GM13977 (cell line): Measurements from ENCODE around the gene EPB41L4A.

ENCODE experiments used
- DNase-seq: peaks from one replicate; pipeline ENCODE4 v3.0.0; 2012; ENCODE audit warnings: low spot score
- CTCF ChIP-seq: IDR thresholded peaks from 2 replicates; pipeline ENCODE4 v1.5.1; 2012; ENCODE audit warnings: mild to moderate bottlenecking, control low read depth; ENCODE audit not compliant: insufficient read depth; ENCODE audit errors: extremely low read depth, missing control alignments
- in situ Hi-C: fragments of 300-500 bp; cut with MboI; formaldehyde crosslinking; loops from one replicate; pipeline ENCODE4 v1.12.0; 2022; ENCODE audit warnings: low sequenced_read_pairs, low pct_unique_long_range_greater_than_20kb, mixed read lengths, inconsistent platforms; ENCODE audit not compliant: unreplicated experiment

The EPB41L4A gene

GRCh38 chr5:112258571-112258970, 160.5 kb downstream of the EPB41L4A start:
- no peak for TF ChIP-seq CTCF
- in situ Hi-C loops = no loop called here
- DNase-seq = no peak

- no peak for DNase-seq
- in situ Hi-C loops = no loop called here
- TF ChIP-seq CTCF = no peak
Observed at GRCh38 chr5:112257976-112258375, 161.1 kb downstream of the EPB41L4A start.

GRCh38 chr5:112257005-112257404, 162.1 kb downstream of the EPB41L4A start:
- TF ChIP-seq CTCF = no peak
- no peak for DNase-seq
- in situ Hi-C loops = no loop called here

GRCh38 chr5:112254303-112254702, 164.8 kb downstream of the EPB41L4A start:
- no peak for DNase-seq
- in situ Hi-C loops = no loop called here
- TF ChIP-seq CTCF = no peak

- no peak for DNase-seq
- no peak for TF ChIP-seq CTCF
- in situ Hi-C loops = no loop called here
Observed at GRCh38 chr5:112253478-112254250, 165.4 kb downstream of the EPB41L4A start.

- DNase-seq = no peak
- no peak for TF ChIP-seq CTCF
- in situ Hi-C loops = no loop called here
Observed at GRCh38 chr5:112250551-112250950, 168.5 kb downstream of the EPB41L4A start.
